K562 (cell line): ENCODE measurements around the gene ZNF692. TPM values are rescaled to one million over a fixed set of nuclear protein-coding genes. Genes with fewer than 3 reads are reported as not detected.
A peak's percentile ranks its signal among the peaks of the same experiment; 100 is the strongest.

Source experiments
- ADNP ChIP-seq: fragments of 200-800 bp; sonication (Bioruptor generic); IDR thresholded peaks from 2 replicates; pipeline ENCODE4 v1.6.1; 2016; ENCODE audit warnings: missing genetic modification characterization, missing compliant biosample characterization
- BRD9 ChIP-seq: fragments of 450-650 bp; IDR thresholded peaks from 2 replicates; pipeline ENCODE4 v1.6.1; 2018; ENCODE audit warnings: low read depth; ENCODE audit not compliant: partially characterized antibody
- CEBPB ChIP-seq: fragments of 450-650 bp; IDR thresholded peaks from 2 replicates; pipeline ENCODE4 v1.6.1; 2016; ENCODE audit warnings: missing genetic modification characterization, missing compliant biosample characterization
- CHD2 ChIP-seq: IDR thresholded peaks from 2 replicates; pipeline ENCODE4 v1.6.1; 2011; ENCODE audit warnings: low read depth, low read length
- ETV6 ChIP-seq, 3 experiments: fragments of 150-350 bp in 1 of 3; sonication (generic) in 1 of 3; formaldehyde crosslinking in 1 of 3; IDR thresholded peaks; 2 replicates each; pipeline versions ENCODE4 v1.6.1 to v1.8.0; 2014 to 2022; ENCODE audit warnings: borderline replicate concordance in 2 of 3, low read depth in 2 of 3, antibody characterized with exemption in 1 of 3, low read length in 1 of 3, mild to moderate bottlenecking in 1 of 3, missing genetic modification reagents in 1 of 3
- HDAC8 ChIP-seq: fragments of 450-650 bp; IDR thresholded peaks from 2 replicates; pipeline ENCODE4 v1.6.1; 2016; ENCODE audit warnings: mild to moderate bottlenecking, missing genetic modification characterization, moderate library complexity, missing compliant biosample characterization
- HMBOX1 ChIP-seq: sonication (generic); IDR thresholded peaks from 2 replicates; pipeline ENCODE4 v1.6.1; 2016
- HNRNPUL1 ChIP-seq: fragments of 200-400 bp; formaldehyde crosslinking; IDR thresholded peaks from 2 replicates; pipeline ENCODE4 v1.6.1; 2017; ENCODE audit warnings: low read length
- MAFF ChIP-seq: IDR thresholded peaks from 2 replicates; pipeline ENCODE4 v1.6.1; 2012; ENCODE audit warnings: low read length, improper control_type of control experiment
- MEF2A ChIP-seq: IDR thresholded peaks from 2 replicates; pipeline ENCODE4 v1.6.1; 2011; ENCODE audit warnings: low read depth, mild to moderate bottlenecking, low read length, moderate library complexity; ENCODE audit not compliant: control insufficient read depth
- PBX2 ChIP-seq, 2 experiments: IDR thresholded peaks in 1 of 2; conservative IDR thresholded peaks in 1 of 2; 2 replicates each; pipeline ENCODE4 v1.6.1; 2016; ENCODE audit warnings: low read depth in 2 of 2, mild to moderate bottlenecking in 1 of 2, missing compliant biosample characterization in 1 of 2, missing genetic modification characterization in 1 of 2, moderate library complexity in 1 of 2
- POLR2H ChIP-seq: IDR thresholded peaks from 2 replicates; pipeline ENCODE4 v1.6.1; 2016; ENCODE audit warnings: missing genetic modification characterization, low read depth, mild to moderate bottlenecking, control low read depth, missing compliant biosample characterization, moderate library complexity
- SMC3 ChIP-seq: conservative IDR thresholded peaks from 2 replicates; pipeline ENCODE4 v1.6.1; 2011; ENCODE audit warnings: low read depth, low read length, improper control_type of control experiment; ENCODE audit not compliant: insufficient read depth
- TRIM24 ChIP-seq, 2 experiments: fragments of 450-650 bp; IDR thresholded peaks; 2 replicates each; pipeline ENCODE4 v1.6.1; 2016
- ZSCAN29 ChIP-seq: fragments of 450-650 bp; IDR thresholded peaks from 2 replicates; pipeline ENCODE4 v1.6.1; 2017
- polyA plus RNA-seq, 8 experiments: library from polyadenylated mRNA; depleted of rRNA in 4 of 8; stranded (reverse) in 5 of 8; unstranded in 3 of 8; fragments of >200 nt; fragmentation: Nextera tagmentation in 2 of 8; fragmentation: Illumina TruSeq in 1 of 8; extraction: Ambion mirVana in 2 of 8; extraction: Trizol in 1 of 8; gene quantifications; 2 replicates each; pipeline versions ENCODE4 v1.2.1 to v1.2.3, GENCODE V29; 2011 to 2014; ENCODE audit warnings: inconsistent platforms in 1 of 8, missing spikeins in 1 of 8
- total RNA-seq, 7 experiments: library from RNA; depleted of rRNA in 6 of 7; stranded (reverse); fragments of >200 nt in 6 of 7; fragmentation: Illumina TruSeq in 2 of 7; extraction: Trizol in 2 of 7; gene quantifications; 2 replicates each; pipeline versions ENCODE4 v1.2.1 to v1.2.3, GENCODE V29; 2011 to 2021; ENCODE audit warnings: low replicate concordance in 1 of 7
- TF ChIP-seq, protein P1 (sequence below): fragments of 150-350 bp; conservative IDR thresholded peaks from 2 replicates; pipeline ENCODE4 v1.6.1; 2014; ENCODE audit warnings: low read length
- TF ChIP-seq, protein P2 (sequence below): fragments of 250-450 bp; sonication (Bioruptor Pico); IDR thresholded peaks from 2 replicates; pipeline ENCODE4 v1.4.0; 2020; ENCODE audit warnings: mild to moderate bottlenecking, moderate library complexity

Gene ZNF692
- total and polyA plus RNA-seq, 9 of the 15 experiments (the other 6 are each of a cell fraction or from before 2014, with no cell fraction given), result 8.4 to 143 (median 55.9) TPM

- peak; percentile 98 for TF ChIP-seq BRD9
- peak in 1 of 2 experiments; percentile 53; a peak in 2 of 4 replicates for TF ChIP-seq TRIM24 (IDR thresholded peaks at IDR 0.05)
- TF ChIP-seq, protein P1, sequence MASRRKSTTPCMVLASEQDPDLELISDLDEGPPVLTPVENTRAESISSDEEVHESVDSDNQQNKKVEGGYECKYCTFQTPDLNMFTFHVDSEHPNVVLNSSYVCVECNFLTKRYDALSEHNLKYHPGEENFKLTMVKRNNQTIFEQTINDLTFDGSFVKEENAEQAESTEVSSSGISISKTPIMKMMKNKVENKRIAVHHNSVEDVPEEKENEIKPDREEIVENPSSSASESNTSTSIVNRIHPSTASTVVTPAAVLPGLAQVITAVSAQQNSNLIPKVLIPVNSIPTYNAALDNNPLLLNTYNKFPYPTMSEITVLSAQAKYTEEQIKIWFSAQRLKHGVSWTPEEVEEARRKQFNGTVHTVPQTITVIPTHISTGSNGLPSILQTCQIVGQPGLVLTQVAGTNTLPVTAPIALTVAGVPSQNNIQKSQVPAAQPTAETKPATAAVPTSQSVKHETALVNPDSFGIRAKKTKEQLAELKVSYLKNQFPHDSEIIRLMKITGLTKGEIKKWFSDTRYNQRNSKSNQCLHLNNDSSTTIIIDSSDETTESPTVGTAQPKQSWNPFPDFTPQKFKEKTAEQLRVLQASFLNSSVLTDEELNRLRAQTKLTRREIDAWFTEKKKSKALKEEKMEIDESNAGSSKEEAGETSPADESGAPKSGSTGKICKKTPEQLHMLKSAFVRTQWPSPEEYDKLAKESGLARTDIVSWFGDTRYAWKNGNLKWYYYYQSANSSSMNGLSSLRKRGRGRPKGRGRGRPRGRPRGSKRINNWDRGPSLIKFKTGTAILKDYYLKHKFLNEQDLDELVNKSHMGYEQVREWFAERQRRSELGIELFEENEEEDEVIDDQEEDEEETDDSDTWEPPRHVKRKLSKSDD, result 0 out of 2 replicates have a peak, but pooled peaks have one; percentile 71
- TF ChIP-seq CHD2, result peak; percentile 58
- TF ChIP-seq, protein P2, sequence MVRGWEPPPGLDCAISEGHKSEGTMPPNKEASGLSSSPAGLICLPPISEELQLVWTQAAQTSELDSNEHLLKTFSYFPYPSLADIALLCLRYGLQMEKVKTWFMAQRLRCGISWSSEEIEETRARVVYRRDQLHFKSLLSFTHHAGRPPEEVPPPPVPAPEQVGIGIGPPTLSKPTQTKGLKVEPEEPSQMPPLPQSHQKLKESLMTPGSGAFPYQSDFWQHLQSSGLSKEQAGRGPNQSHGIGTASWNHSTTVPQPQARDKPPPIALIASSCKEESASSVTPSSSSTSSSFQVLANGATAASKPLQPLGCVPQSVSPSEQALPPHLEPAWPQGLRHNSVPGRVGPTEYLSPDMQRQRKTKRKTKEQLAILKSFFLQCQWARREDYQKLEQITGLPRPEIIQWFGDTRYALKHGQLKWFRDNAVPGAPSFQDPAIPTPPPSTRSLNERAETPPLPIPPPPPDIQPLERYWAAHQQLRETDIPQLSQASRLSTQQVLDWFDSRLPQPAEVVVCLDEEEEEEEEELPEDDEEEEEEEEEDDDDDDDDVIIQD (CRISPR knock-in tag), result no peak
- peak; percentile 100 for TF ChIP-seq POLR2H (tag)
- 0 out of 2 replicates have a peak, but pooled peaks have one; percentile 11 for TF ChIP-seq SMC3
- TF ChIP-seq HDAC8, result no peak; the same call in 1 of the 2 replicates
- TF ChIP-seq ADNP, result peak; percentile 84
- TF ChIP-seq CEBPB (tag), result peak; percentile 70
- TF ChIP-seq ZSCAN29, result peak; percentile 83
- TF ChIP-seq HMBOX1, result peak; percentile 89
- TF ChIP-seq PBX2 (CRISPR knock-in tag; IDR thresholded peaks at IDR 0.05; ENCODE audit: low read depth), result no peak
- peak; percentile 28; the same call in 1 of the 2 replicates for TF ChIP-seq PBX2 (tag; conservative IDR thresholded peaks at IDR 0.05; ENCODE audit: low read depth)
- peak; percentile 19; the same call in 1 of the 2 replicates for TF ChIP-seq MEF2A
- TF ChIP-seq HNRNPUL1, result 0 out of 2 replicates have a peak, but pooled peaks have one; percentile 1
- 0 out of 4 replicates have a peak, but pooled peaks of 1 of the 2 experiments have one; percentile 67 for TF ChIP-seq ETV6 (IDR thresholded peaks at IDR 0.05; ENCODE audit: borderline replicate concordance in 1 of 2, low read depth in 2 of 2, low read length in 1 of 2)
- TF ChIP-seq ETV6 (CRISPR knock-in tag; IDR thresholded peaks at IDR 0.05; ENCODE audit: borderline replicate concordance), result no peak
- no peak; the same call in 1 of the 2 replicates for TF ChIP-seq MAFF
Observed at GRCh38 chr1:248873993-248874533, 15.2 kb upstream of the ZNF692 start (continued).
